Upper lobe of right lung (tissue), 1 donor: Measurements from ENCODE around the gene RECK. TPM values are rescaled to one million over a fixed set of nuclear protein-coding genes. Genes with fewer than 3 reads are reported as not detected.

Source experiments
- ATAC-seq: fragments of 200-7000 bp; cut with Tn5 transposase; one replicate; pipeline ENCODE4 v1.9.1; 2020; ENCODE audit warnings: mild to moderate bottlenecking, moderate library complexity
- DNase-seq: peaks from one replicate; pipeline ENCODE4 v3.0.0-alpha.2; 2020
- H3K27ac ChIP-seq: fragments of 200-600 bp; one replicate; pipeline ENCODE4 v1.8.0; 2022
- H3K27me3 ChIP-seq: fragments of 200-600 bp; one replicate; pipeline ENCODE4 v1.8.0; 2022; ENCODE audit warnings: mild to moderate bottlenecking
- H3K36me3 ChIP-seq: fragments of 200-600 bp; one replicate; pipeline ENCODE4 v1.8.0; 2022
- H3K4me1 ChIP-seq: fragments of 200-600 bp; one replicate; pipeline ENCODE4 v1.8.0; 2022
- H3K4me3 ChIP-seq: fragments of 200-600 bp; one replicate; pipeline ENCODE4 v1.8.0; 2022; ENCODE audit warnings: mild to moderate bottlenecking
- H3K9me3 ChIP-seq: fragments of 200-600 bp; one replicate; pipeline ENCODE4 v1.8.0; 2022
- CTCF ChIP-seq: fragments of 200-600 bp; IDR thresholded peaks from one replicate; pipeline ENCODE4 v1.8.0; 2022; ENCODE audit warnings: antibody characterized with exemption
- intact Hi-C: fragments of 100-400 bp; cut with DNase I; formaldehyde crosslinking; loops from one replicate; pipeline ENCODE4 v1.11.0; 2022
- total RNA-seq: library from RNA; stranded (reverse); fragmentation: NEBNext Ultra II Directional; extraction: Animal tissue kit (Norgen Biotek cat#: 25700); gene quantifications from one replicate; pipeline ENCODE4 v1.2.1, GENCODE V29; 2021
- donor health status: DM: no; HTN: yes; CAD: no; lungs with severe emphysema.

RECK gene
- total RNA-seq, 1 donor from 2014 or later = 20.1 TPM

GRCh38 chr9:36099718-36100117 lies 63.0 kb downstream of the RECK start:
- ATAC-seq (no peak), DNase-seq (no peak)
- no peak for TF ChIP-seq CTCF
- intact Hi-C loops = loop anchor here (5.0 kb wide), 1 partner anchor 68 kb away; the partner anchor contains the start of gene CCIN
- Histone ChIP-seq H3K9me3 (no peaks in the 10 kb centered on the region), H3K27ac (no peak overlapping the region), H3K4me1 (no peaks in the 10 kb centered on the region), H3K36me3 (no peaks in the 10 kb centered on the region), H3K27me3 (no peaks in the 10 kb centered on the region), H3K4me3 (no peak overlapping the region)

- intact Hi-C loops = loop anchor here (5.0 kb wide), 1 partner anchor 67 kb away; the partner anchor contains the start of gene CCIN
- DNase-seq = no peak
- Histone ChIP-seq H3K4me3 (no peak overlapping the region), H3K9me3 (no peaks in the 10 kb centered on the region), H3K27me3 (no peaks in the 10 kb centered on the region), H3K36me3 (peaks cover 4% of the 10 kb centered on the region), H3K4me1 (no peaks in the 10 kb centered on the region), H3K27ac (no peak overlapping the region)
- ATAC-seq = no peak
- TF ChIP-seq CTCF = no peak
These were observed 63.8 kb downstream of the RECK start for GRCh38 chr9:36100532-36100931.

DNA sequence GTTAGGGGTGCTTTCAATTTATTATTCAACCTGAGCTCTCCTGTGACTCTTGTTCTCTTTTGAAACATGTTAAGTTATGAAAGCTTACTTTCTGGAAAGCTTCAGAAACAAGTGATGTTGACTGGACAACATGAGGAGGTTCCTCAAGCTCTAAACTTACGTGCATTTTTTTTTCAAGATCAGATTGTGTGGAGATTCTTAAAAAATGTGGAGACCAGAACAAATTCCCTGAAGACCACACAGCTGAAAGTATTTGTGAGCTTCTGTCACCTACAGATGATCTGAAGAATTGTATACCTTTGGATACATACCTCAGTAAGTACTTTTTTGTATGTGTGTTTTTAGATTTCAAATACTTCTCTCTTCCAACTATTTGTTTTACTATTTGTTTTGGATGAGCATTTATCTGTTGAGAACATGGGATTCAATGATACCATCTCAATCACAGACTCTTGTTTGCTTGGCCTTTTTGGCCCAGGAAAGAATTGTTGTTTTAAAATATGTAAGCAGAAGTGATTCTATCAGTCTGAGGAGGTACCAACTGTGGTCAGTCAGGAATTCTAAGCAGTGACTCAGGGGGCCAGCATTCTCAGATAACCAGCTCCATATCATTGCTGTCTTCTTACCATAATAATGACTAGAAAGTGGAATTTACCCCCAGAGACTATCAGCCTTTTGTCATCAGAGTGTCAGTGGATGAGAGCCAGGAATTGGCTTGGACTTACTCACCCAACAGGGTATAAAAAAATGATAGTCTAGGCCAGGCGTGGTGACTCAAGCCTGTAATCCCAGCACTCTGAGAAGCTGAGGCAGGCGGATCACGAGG lies 65.4 kb downstream of the RECK start:
- no peaks in the 10 kb centered on the region for H3K9me3 ChIP-seq
- intact Hi-C loops = loop anchor here (5.0 kb wide), 1 partner anchor 65 kb away; the partner anchor contains the start of gene CCIN
- TF ChIP-seq CTCF = no peak

DNA sequence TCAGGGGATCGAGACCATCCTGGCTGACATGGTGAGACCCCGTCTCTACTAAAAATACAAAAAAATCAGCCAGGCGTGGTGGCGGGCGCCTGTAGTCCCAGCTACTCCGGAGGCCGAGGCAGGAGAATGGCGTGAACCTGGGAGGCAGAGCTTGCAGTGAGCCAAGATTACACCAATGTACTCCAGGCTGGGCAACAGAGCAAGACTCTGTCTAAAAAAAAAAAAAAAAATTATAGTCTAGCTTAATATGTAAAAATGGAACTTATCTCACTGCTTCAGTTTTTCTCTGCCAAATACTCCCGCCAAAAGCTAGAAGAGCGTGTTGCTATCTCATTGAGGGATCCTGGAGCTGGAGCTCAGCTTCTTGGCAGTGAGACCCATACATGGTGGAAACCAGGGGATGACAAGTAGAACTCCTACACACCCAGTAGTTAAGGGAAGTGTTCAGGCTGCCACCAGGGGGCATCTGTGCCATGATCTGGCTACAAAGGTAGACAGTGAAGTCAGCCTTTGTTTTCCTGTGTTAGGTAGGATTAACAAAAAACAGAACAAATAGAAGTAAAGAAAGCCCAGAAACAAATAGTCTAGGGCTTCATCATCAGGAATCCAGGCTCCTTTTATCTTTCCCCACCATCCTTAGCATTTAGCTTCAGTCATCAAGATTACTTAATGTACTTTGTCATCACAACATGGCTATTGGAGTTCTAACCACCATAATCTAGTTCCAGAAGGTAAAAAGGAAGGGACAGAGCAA lies 66.2 kb downstream of the RECK start:
- intact Hi-C loops = loop anchor here (5.0 kb wide), 1 partner anchor 64 kb away; the partner anchor contains the start of gene CCIN
- no peaks in the 10 kb centered on the region for H3K4me1 ChIP-seq
- ATAC-seq (peak; percentile 100), DNase-seq (peak; percentile 91)
- no peak overlapping the region for H3K4me3 ChIP-seq
- H3K9me3 ChIP-seq = no peaks in the 10 kb centered on the region
- H3K27me3 ChIP-seq = no peaks in the 10 kb centered on the region
- peak; percentile 83 for TF ChIP-seq CTCF
- no peak overlapping the region for H3K27ac ChIP-seq
- H3K36me3 ChIP-seq = peaks cover 4% of the 10 kb centered on the region

More for the DNA sequence above, 65.4 kb downstream of the RECK start:
- ATAC-seq = no peak
- H3K27ac ChIP-seq = no peak overlapping the region
- no peaks in the 10 kb centered on the region for H3K4me1 ChIP-seq
- H3K36me3 ChIP-seq = peaks cover 4% of the 10 kb centered on the region
- DNase-seq = no peak
- no peak overlapping the region for H3K4me3 ChIP-seq
- no peaks in the 10 kb centered on the region for H3K27me3 ChIP-seq

GRCh38 chr9:36109071-36109470 lies 72.4 kb downstream of the RECK start:
- no peaks in the 10 kb centered on the region for H3K9me3 ChIP-seq
- no peak overlapping the region for H3K4me3 ChIP-seq
- no peak for DNase-seq
- intact Hi-C loops = no loop called here
- ATAC-seq = no peak
- no peaks in the 10 kb centered on the region for H3K4me1 ChIP-seq
- H3K27me3 ChIP-seq = no peaks in the 10 kb centered on the region
- no peak for TF ChIP-seq CTCF
- H3K27ac ChIP-seq = no peak overlapping the region
- peaks cover 11% of the 10 kb centered on the region for H3K36me3 ChIP-seq
